Measurements from ENCODE around the gene GLRX5.

GRCh38 chr14:95490727-95491451, 44.0 kb upstream of the GLRX5 start:
- TF ChIP-seq CTCF (IDR thresholded peaks at IDR 0.05; ENCODE audit: low read depth, low read length) (no peak), EZH2phosphoT487 (IDR thresholded peaks at IDR 0.05; ENCODE audit: low read depth) (no peak)
